Ovary (tissue), 9 donors: ENCODE data around the gene RRP12. TPM values are rescaled to one million over a fixed set of nuclear protein-coding genes. Genes with fewer than 3 reads are reported as not detected.

Experiments used
- DNase-seq, 5 donors: peaks; one replicate each; pipeline ENCODE4 v3.0.0-alpha.2; 2019 to 2020
- H3K27ac ChIP-seq, 2 donors: fragments of 200-600 bp; one replicate each; pipeline versions ENCODE4 v1.5.1 to v1.8.0; 2019 to 2022
- H3K27me3 ChIP-seq: fragments of 200-600 bp; one replicate; pipeline ENCODE4 v1.8.0; 2022
- H3K36me3 ChIP-seq: fragments of 200-600 bp; sonication (generic); one replicate; pipeline ENCODE4 v1.5.1; 2019
- H3K4me1 ChIP-seq: one replicate; pipeline ENCODE4 v1.8.1; 2013; ENCODE audit warnings: mild to moderate bottlenecking, moderate library complexity; ENCODE audit not compliant: insufficient read depth
- H3K4me3 ChIP-seq: fragments of 200-600 bp; sonication (generic); one replicate; pipeline ENCODE4 v1.5.1; 2017
- H3K9me3 ChIP-seq, 2 donors: fragments of 200-600 bp in 1 of 2; sonication (generic) in 1 of 2; one replicate each; pipeline versions ENCODE4 v1.5.1 to v1.8.1; 2013 to 2019; ENCODE audit warnings: mild to moderate bottlenecking in 1 of 2, moderate library complexity in 1 of 2
- EP300 ChIP-seq: sonication (generic); formaldehyde crosslinking; IDR thresholded peaks from one replicate; pipeline ENCODE4 v1.6.1; 2017; ENCODE audit warnings: antibody characterized with exemption
- POLR2A ChIP-seq: fragments of 450-650 bp; IDR thresholded peaks from one replicate; pipeline ENCODE4 v1.6.1; 2017; ENCODE audit warnings: antibody characterized with exemption, mild to moderate bottlenecking, moderate library complexity
- WGBS, 3 donors: extraction: QIAGEN DNeasy Blood & Tissue Kit in 1 of 3; methylation state at CpG; one replicate each; pipeline versions ENCODE4 v1.1.5 to v1.1.7; 2013 to 2017; 5-methylcytosine and 5-hydroxymethylcytosine counted together
- intact Hi-C, 4 donors: fragments of 100-400 bp; cut with DNase I; formaldehyde crosslinking; loops; one replicate each; pipeline versions ENCODE4 v1.11.0 to v1.15.1; 2022 to 2023
- polyA plus RNA-seq, 2 donors: library from polyadenylated mRNA; stranded (reverse); fragments of 200-250 nt in 1 of 2; fragments of 350-450 nt in 1 of 2; fragmentation: Illumina TruSeq in 1 of 2; extraction: RNeasy Lipid Tissue Mini Kit (QIAGEN cat#74804) in 1 of 2; gene quantifications; one replicate each; pipeline ENCODE4 v1.2.3, GENCODE V29; 2013 to 2014
- total RNA-seq, 7 donors: library from RNA; depleted of rRNA in 2 of 7; stranded (reverse); fragments of >200 nt in 2 of 7; fragmentation: NEBNext Ultra II Directional in 3 of 7; extraction: Animal tissue kit (Norgen Biotek cat#: 25700) in 3 of 7; gene quantifications; one replicate each; pipeline versions ENCODE4 v1.1.0 to v1.2.4, GENCODE V29; 2016 to 2023
- TF ChIP-seq, protein P1 (sequence below), 3 donors: fragments of 450-650 bp in 2 of 3; fragments of 200-600 bp in 1 of 3; IDR thresholded peaks; one replicate each; pipeline versions ENCODE4 v1.5.1 to v1.8.0; 2016 to 2022; ENCODE audit warnings: antibody characterized with exemption in 3 of 3, mild to moderate bottlenecking in 1 of 3
- donor health status: DM: no; HTN: no; CAD: no; lungs with moderate emphysema.
- donor health status: DM: no; HTN: no; CAD: no.
- donor health status: Bipolar disorder and iron deficiency.
- donor health status: DM: yes; HTN: yes; CAD: no.
- donor health status: DM: no; HTN: no; CAD: no.
- donor health status: DM: yes; HTN: yes; CAD: no.

RRP12 gene
- total and polyA plus RNA-seq, 9 donors, result 7.2 to 35.8 (median 23.7) TPM

DNA sequence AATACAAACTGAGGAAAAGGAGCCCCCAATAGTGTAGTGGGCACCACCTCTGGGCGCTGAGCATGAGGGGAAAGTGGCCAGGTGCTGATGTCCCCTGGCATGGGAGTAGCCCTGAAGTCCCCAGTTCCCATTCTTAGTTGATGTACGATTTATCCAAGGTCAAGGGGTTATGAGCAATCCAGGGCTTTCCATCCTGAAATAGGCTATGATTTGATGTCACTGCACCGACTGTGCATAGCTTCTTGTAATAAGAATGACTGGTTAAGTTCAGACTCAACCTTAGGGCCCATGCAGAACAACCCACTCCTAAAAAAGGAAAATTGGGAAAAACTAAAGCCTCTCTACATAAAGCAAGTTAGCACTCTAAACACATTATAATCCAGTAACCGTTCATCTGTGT, 77.6 kb downstream of the RRP12 start:
- whole genome bisulfite sequencing, 3 donors, result 75 to 83% (median 78%) methylated on average over 4 of the region's 4 CpGs
- no peaks in the 10 kb centered on the region for H3K27me3 ChIP-seq
- peaks cover 13% of the 10 kb centered on the region for H3K4me1 ChIP-seq
- no peak for DNase-seq
- H3K9me3 ChIP-seq, result no peaks in the 10 kb centered on the region
- H3K27ac ChIP-seq, result no peak overlapping the region
- H3K4me3 ChIP-seq, result no peak overlapping the region
- no peak for TF ChIP-seq POLR2A
- no peak for TF ChIP-seq EP300
- TF ChIP-seq, protein P1, sequence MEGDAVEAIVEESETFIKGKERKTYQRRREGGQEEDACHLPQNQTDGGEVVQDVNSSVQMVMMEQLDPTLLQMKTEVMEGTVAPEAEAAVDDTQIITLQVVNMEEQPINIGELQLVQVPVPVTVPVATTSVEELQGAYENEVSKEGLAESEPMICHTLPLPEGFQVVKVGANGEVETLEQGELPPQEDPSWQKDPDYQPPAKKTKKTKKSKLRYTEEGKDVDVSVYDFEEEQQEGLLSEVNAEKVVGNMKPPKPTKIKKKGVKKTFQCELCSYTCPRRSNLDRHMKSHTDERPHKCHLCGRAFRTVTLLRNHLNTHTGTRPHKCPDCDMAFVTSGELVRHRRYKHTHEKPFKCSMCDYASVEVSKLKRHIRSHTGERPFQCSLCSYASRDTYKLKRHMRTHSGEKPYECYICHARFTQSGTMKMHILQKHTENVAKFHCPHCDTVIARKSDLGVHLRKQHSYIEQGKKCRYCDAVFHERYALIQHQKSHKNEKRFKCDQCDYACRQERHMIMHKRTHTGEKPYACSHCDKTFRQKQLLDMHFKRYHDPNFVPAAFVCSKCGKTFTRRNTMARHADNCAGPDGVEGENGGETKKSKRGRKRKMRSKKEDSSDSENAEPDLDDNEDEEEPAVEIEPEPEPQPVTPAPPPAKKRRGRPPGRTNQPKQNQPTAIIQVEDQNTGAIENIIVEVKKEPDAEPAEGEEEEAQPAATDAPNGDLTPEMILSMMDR (IDR thresholded peaks at IDR 0.05), result no peak
- no peaks in the 10 kb centered on the region for H3K36me3 ChIP-seq
- intact Hi-C loops, result no loop called here

DNA sequence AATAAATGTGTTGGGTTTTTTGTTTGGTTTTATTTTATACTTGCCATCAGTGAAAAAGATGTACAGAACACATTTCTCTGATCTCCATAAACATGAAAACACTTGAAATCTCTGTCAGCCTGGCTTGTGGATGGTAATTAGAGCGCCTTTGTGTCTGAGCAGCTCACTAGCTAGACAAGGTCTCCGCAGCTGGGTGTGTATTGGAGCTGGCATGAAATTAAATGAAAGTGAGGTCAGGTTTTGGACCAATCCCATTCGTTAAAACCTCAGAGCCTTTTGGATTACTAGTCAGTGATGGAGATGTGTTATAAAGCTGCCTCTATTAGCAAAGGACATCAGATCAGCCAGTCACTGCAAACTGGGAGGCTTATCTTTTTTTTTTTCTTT, 79.3 kb downstream of the RRP12 start:
- peaks cover 14% of the 10 kb centered on the region for H3K4me1 ChIP-seq
- TF ChIP-seq EP300 (no peak), POLR2A (no peak)
- TF ChIP-seq, protein P1 (IDR thresholded peaks at IDR 0.05), result no peak
- WGBS, 3 donors, result 91 to 93% (median 92%) methylated on average over 3 of the region's 3 CpGs
- no peak for DNase-seq
- H3K4me3 ChIP-seq, result no peak overlapping the region
- H3K9me3 ChIP-seq, result no peaks in the 10 kb centered on the region
- no peaks in the 10 kb centered on the region for H3K36me3 ChIP-seq
- H3K27ac ChIP-seq, result no peak overlapping the region
- no peaks in the 10 kb centered on the region for H3K27me3 ChIP-seq
- intact Hi-C loops, result no loop called here

DNA sequence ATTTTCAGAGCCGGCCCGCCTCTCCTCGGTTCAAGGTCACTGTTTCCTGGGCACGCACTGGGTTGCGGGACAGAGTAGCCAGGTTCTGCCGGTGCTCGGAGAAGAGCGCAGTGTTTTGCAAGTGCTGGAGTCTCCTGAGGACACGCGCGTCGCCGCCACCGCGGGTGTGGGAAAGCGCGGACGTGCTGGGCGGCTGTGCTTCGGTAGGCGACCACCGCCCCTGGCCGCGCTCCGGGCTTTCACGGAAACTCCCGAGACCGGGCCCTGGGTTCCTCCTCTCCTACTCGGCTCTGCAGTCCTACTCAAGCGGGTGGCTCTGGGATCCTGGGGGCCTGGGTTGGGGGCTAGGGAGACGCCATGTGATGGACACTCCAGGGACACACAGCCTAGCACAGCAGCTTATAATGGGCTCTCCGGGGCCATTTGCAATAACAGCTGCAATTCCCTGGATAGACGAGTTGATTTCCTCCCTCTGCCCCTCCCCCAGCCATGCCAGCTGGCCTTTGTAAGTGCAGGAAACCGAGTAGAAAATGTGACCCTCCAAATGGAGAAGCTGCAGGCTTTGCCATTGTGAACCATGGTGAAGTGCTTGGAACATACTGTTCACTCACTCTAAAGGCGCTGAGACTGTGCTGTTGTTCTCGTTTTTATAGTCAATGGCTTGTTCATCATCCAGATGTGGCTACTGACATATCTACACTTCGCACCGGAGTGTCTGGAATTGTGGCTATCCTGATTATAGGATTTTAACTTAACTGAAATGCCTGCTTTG, 79.9 kb downstream of the RRP12 start:
- H3K27ac ChIP-seq, result no peak overlapping the region
- intact Hi-C loops, result no loop called here

DNA sequence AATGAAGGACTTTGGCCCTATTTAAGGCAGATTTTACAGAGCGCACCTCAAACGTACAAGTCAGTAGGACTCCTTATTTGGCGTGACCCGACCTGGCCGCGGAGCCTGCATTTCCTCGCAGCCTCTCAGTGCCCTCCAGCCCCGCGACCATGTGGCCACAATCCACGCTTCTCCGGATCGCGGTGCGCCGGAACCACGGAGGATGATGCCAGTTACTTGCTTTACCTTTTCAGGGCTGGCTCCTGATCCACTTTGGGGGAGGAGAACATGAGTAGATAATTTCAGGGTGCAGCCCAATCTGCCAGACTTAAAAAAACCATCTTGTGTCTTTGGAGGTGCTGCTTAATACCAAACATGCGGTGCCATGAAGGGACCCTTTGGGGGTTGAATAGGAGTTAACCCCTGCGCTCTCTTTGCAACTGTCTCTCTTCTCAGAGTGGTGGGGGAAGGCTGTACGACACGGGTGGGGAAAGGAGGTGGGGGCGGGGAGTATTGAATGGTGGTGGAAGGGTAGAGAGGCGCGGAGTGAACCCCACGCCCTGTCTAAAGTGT, 80.6 kb downstream of the RRP12 start:
- intact Hi-C loops, result no loop called here
- Histone ChIP-seq H3K4me3 (peak overlapping the region; percentile 62), H3K36me3 (no peaks in the 10 kb centered on the region), H3K27me3 (no peaks in the 10 kb centered on the region), H3K27ac (no peak overlapping the region), H3K9me3 (no peaks in the 10 kb centered on the region), H3K4me1 (peaks cover 14% of the 10 kb centered on the region)
- peak in 4 of 5 donors; percentile 25 to 54 (median 36) for DNase-seq
- WGBS, 3 donors, result 15 to 18% (median 17%) methylated on average over 24 of the region's 24 CpGs
- TF ChIP-seq EP300 (no peak), POLR2A (no peak)
- TF ChIP-seq, protein P1 (IDR thresholded peaks at IDR 0.05), result no peak

More for the DNA sequence above, 79.9 kb downstream of the RRP12 start:
- H3K4me1 ChIP-seq, result peaks cover 14% of the 10 kb centered on the region
- 25 to 33% (median 32%) methylated on average over 35 to 38 of the region's 38 CpGs for WGBS, 3 donors
- TF ChIP-seq, protein P1 (IDR thresholded peaks at IDR 0.05), result no peak
- TF ChIP-seq POLR2A (no peak), EP300 (no peak)
- H3K36me3 ChIP-seq, result no peaks in the 10 kb centered on the region
- peak overlapping the region; percentile 62 for H3K4me3 ChIP-seq
- peak in 3 of 5 donors; percentile 22 to 48 (median 32) for DNase-seq
- H3K9me3 ChIP-seq, result no peaks in the 10 kb centered on the region
- no peaks in the 10 kb centered on the region for H3K27me3 ChIP-seq
